NCI-H524 (cell line): Measurements from ENCODE around the gene NAV3.

Source experiments
- DNase-seq, 2 experiments: peaks; one replicate each; lab custom pipeline; 2025; lab: John Stamatoyannopoulos, UW

Gene NAV3

GRCh38 chr12:78120306-78120705 lies 289.6 kb downstream of the NAV3 start:
- no peak for DNase-seq

- DNase-seq = peak in 1 of 2 experiments; percentile 18
Observed at GRCh38 chr12:78120866-78121560, 290.3 kb downstream of the NAV3 start.

- DNase-seq = peak in 1 of 2 experiments; percentile 32
Observed at GRCh38 chr12:78121969-78122610, 291.4 kb downstream of the NAV3 start.

- no peak for DNase-seq
Observed at GRCh38 chr12:78128211-78128610, 297.5 kb downstream of the NAV3 start.

- DNase-seq = no peak
Observed at GRCh38 chr12:78143717-78144116, 313.0 kb downstream of the NAV3 start.

GRCh38 chr12:78145398-78145797 lies 314.7 kb downstream of the NAV3 start:
- no peak for DNase-seq

GRCh38 chr12:78146365-78146772 lies 315.7 kb downstream of the NAV3 start:
- peak in 1 of 2 experiments; percentile 36 for DNase-seq

- peak; percentile 34 to 68 for DNase-seq
Observed at GRCh38 chr12:78149459-78149858, 318.8 kb downstream of the NAV3 start.

- DNase-seq = no peak
Observed at GRCh38 chr12:78155546-78155945, 324.9 kb downstream of the NAV3 start.

- no peak for DNase-seq
Observed at GRCh38 chr12:78156751-78157150, 326.1 kb downstream of the NAV3 start.

GRCh38 chr12:78157199-78157598 lies 326.5 kb downstream of the NAV3 start:
- no peak for DNase-seq

- DNase-seq = no peak
Observed at GRCh38 chr12:78164154-78164553, 333.5 kb downstream of the NAV3 start.

GRCh38 chr12:78167510-78167909 lies 336.8 kb downstream of the NAV3 start:
- peak in 1 of 2 experiments; percentile 18 for DNase-seq

- peak; percentile 41 to 69 for DNase-seq
Observed at GRCh38 chr12:78171061-78171460, 340.4 kb downstream of the NAV3 start.

GRCh38 chr12:78176643-78177042 lies 345.9 kb downstream of the NAV3 start:
- no peak for DNase-seq

GRCh38 chr12:78177298-78177697 lies 346.6 kb downstream of the NAV3 start:
- no peak for DNase-seq

GRCh38 chr12:78179346-78179745 lies 348.7 kb downstream of the NAV3 start:
- DNase-seq = peak; percentile 30 to 56

- peak; percentile 17 to 61 for DNase-seq
Observed at GRCh38 chr12:78181544-78182162, 351.0 kb downstream of the NAV3 start.

GRCh38 chr12:78183824-78184223 lies 353.1 kb downstream of the NAV3 start:
- DNase-seq = no peak

GRCh38 chr12:78185109-78185508 lies 354.4 kb downstream of the NAV3 start:
- no peak for DNase-seq

GRCh38 chr12:78185651-78186050 lies 355.0 kb downstream of the NAV3 start:
- DNase-seq = no peak

GRCh38 chr12:78186670-78187069 lies 356.0 kb downstream of the NAV3 start:
- no peak for DNase-seq

- DNase-seq = no peak
Observed at GRCh38 chr12:78187741-78188140, 357.0 kb downstream of the NAV3 start.
